ENCODE results near the gene MBTD1. TPM values are rescaled to one million over a fixed set of nuclear protein-coding genes. Genes with fewer than 3 reads are reported as not detected.
"Not testable (repeated sequence)": the region's sequence is repeated elsewhere in the genome, so short reads cannot be mapped to it uniquely, and the experiment has no call there.

The MBTD1 gene
- total and polyA plus RNA-seq, 9 donors, result 10.4 to 28.4 (median 16.4) TPM

DNA sequence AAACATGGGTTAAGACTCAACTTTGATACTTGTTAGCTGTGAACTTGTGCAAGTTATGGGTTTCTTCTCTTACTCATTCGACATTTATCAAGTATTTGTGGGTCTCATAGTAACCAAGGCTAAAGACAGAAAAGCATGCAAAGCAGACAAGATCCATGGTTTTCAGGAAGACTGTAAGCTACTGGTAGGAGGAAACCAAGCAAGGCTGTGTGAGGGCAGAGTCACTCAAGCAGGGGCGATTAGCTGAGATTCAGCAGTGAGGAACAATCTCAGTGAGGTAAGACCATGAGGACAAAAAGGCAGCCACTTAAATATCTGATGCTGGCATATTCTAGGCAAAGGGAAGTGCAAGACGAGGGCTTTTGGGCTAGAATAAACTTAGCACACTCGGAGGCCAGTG lies 29.5 kb downstream of the MBTD1 start:
- intact Hi-C loops (cut with DNase I), result no loop called here
- WGBS, 3 donors, result 61 to 72% (median 63%) methylated on average over 4 of the region's 4 CpGs
- TF ChIP-seq, protein P1, sequence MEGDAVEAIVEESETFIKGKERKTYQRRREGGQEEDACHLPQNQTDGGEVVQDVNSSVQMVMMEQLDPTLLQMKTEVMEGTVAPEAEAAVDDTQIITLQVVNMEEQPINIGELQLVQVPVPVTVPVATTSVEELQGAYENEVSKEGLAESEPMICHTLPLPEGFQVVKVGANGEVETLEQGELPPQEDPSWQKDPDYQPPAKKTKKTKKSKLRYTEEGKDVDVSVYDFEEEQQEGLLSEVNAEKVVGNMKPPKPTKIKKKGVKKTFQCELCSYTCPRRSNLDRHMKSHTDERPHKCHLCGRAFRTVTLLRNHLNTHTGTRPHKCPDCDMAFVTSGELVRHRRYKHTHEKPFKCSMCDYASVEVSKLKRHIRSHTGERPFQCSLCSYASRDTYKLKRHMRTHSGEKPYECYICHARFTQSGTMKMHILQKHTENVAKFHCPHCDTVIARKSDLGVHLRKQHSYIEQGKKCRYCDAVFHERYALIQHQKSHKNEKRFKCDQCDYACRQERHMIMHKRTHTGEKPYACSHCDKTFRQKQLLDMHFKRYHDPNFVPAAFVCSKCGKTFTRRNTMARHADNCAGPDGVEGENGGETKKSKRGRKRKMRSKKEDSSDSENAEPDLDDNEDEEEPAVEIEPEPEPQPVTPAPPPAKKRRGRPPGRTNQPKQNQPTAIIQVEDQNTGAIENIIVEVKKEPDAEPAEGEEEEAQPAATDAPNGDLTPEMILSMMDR (IDR thresholded peaks at IDR 0.05), result no peak
- TF ChIP-seq EP300 (IDR thresholded peaks at IDR 0.05), result no peak
- TF ChIP-seq POLR2A (IDR thresholded peaks at IDR 0.05), result no peak
- no peaks in the 10 kb centered on the region for H3K9me3 ChIP-seq
- DNase-seq, result no peak
- no peak overlapping the region for H3K27ac ChIP-seq
- H3K36me3 ChIP-seq, result no peaks in the 10 kb centered on the region
- H3K4me3 ChIP-seq, result no peak overlapping the region
- H3K27me3 ChIP-seq, result no peaks in the 10 kb centered on the region
- peaks cover 1% of the 10 kb centered on the region for H3K4me1 ChIP-seq (ENCODE audit: insufficient read depth)

DNA sequence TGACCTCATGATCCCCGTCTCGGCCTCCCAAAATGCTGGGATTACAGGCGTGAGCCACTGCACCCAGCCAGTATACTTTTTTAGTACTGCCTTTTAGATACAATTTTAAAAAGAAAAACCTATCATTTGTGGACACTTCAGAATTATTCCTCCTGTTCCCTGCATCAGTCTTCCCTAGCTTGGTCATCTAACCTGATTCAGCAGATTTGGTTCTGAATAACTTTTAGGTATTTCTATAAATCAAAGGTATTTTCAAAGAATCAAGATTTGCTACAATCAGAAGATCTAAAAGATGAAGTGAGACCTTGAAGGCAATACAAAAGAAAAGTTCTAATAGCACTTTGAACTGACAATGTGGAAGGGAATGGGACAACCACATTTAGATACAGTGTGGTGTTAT lies 30.0 kb downstream of the MBTD1 start:
- peaks cover 2% of the 10 kb centered on the region for H3K4me1 ChIP-seq (ENCODE audit: insufficient read depth)

DNA sequence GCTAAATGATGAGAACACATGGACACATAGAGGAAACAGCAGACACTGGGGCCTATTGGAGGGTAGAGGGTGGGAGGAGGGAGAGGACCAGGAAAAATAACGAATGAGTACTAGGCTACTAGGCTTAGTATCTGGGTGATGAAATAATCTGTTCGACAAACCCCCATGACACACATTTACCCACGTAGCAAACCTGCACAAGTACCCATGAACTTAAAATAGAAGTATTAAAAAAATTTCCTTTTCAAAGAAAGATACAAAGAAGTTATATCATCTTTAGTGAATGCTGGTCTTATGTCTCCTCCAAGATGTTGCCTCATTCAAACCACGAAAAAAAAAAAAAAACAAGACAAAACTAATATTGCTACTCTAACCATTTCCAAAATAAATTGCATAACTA lies 31.7 kb downstream of the MBTD1 start:
- TF ChIP-seq POLR2A (IDR thresholded peaks at IDR 0.05) (no peak), EP300 (IDR thresholded peaks at IDR 0.05) (no peak)
- TF ChIP-seq, protein P1 (IDR thresholded peaks at IDR 0.05), result no peak
- no peak for DNase-seq
- Histone ChIP-seq H3K4me1 (ENCODE audit: insufficient read depth) (peaks cover 4% of the 10 kb centered on the region), H3K9me3 (no peaks in the 10 kb centered on the region), H3K27me3 (no peaks in the 10 kb centered on the region), H3K27ac (no peak overlapping the region), H3K36me3 (no peaks in the 10 kb centered on the region), H3K4me3 (no peak overlapping the region)
- intact Hi-C loops (cut with DNase I), result no loop called here
- 46 to 62% (median 58%) methylated on average over 4 of the region's 4 CpGs for WGBS, 3 donors

More for the DNA sequence above, 30.0 kb downstream of the MBTD1 start:
- no peak for DNase-seq
- Histone ChIP-seq H3K4me3 (no peak overlapping the region), H3K27me3 (no peaks in the 10 kb centered on the region), H3K36me3 (no peaks in the 10 kb centered on the region), H3K9me3 (no peaks in the 10 kb centered on the region), H3K27ac (no peak overlapping the region)
- WGBS, 3 donors, result 97 to 100% (median 97%) methylated on average over 3 of the region's 3 CpGs
- intact Hi-C loops (cut with DNase I), result no loop called here
- TF ChIP-seq, protein P1 (IDR thresholded peaks at IDR 0.05), result no peak
- TF ChIP-seq EP300 (IDR thresholded peaks at IDR 0.05) (no peak), POLR2A (IDR thresholded peaks at IDR 0.05) (no peak)

DNA sequence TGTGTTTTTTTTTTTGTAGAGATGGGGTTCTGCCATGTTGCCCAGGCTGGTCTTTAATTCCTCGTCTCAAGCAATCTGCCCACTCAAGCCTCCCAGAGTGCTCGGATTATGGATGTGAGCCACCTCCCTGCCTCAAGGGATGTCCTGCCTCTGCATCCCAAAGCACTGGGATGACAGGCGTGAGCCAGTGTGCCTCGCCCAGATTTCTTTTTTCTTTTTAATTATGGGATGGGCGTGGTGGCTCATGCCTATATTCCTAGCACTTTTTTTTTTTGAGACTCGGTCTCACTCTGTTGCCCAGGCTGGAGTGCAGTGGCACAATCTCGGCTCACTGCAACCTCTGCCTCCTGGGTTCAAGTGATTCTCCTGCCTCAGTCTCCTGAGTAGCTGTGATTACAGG lies 34.3 kb downstream of the MBTD1 start:
- H3K27me3 ChIP-seq; intact Hi-C loops (cut with DNase I); H3K4me1 ChIP-seq (ENCODE audit: insufficient read depth); H3K36me3 ChIP-seq; H3K4me3 ChIP-seq; H3K9me3 ChIP-seq; DNase-seq; H3K27ac ChIP-seq: not testable (repeated sequence)
- 91 to 96% (median 94%) methylated on average over 7 of the region's 7 CpGs for WGBS, 3 donors

DNA sequence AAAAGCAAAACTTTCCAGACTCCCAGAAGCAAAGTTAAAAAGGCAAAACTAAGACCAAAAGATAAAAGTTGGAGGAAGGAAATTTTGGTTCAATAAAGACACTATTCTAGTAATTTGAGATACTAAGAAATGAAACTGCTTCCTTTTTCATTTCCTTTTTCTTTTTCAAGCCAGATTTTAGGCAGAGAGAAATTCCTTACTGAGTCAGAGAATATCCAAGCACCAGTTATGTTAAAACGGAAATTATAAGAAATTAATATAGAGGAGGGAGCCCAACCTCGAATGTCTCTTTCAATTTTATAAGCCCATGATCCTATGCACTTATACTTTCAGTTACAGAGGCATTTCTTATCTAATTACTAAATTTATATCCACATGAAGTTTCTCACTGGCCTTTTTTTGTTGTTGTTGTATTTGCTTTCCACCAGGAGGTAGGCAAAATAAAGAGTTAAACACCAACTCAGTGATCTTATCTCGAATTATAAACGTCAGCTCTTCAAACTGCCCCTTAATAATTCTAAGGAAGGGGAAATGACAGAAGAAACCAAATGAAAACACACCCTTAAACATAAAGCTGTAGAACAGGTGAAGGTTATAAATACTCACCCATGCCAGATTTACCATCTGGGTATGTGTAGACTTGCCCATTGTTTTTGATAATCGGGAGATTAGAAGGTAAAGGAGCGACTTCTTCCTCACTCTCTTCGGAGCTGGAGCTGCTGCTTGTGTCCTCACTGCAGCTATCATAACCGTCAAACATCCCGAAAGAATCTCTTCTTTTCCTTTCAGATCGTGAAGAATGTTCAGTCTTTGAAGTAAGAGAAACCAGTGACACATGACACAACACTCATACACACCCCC lies 35.2 kb downstream of the MBTD1 start:
- H3K4me3 ChIP-seq, result no peak overlapping the region
- no peak for TF ChIP-seq POLR2A (IDR thresholded peaks at IDR 0.05)
- no peaks in the 10 kb centered on the region for H3K27me3 ChIP-seq
- intact Hi-C loops (cut with DNase I), result no loop called here
- no peaks in the 10 kb centered on the region for H3K9me3 ChIP-seq
- H3K36me3 ChIP-seq, result no peaks in the 10 kb centered on the region
- WGBS, 3 donors, result 9 to 30% (median 9%) methylated on average over 10 of the region's 10 CpGs
- no peak overlapping the region for H3K27ac ChIP-seq
- peaks cover 3% of the 10 kb centered on the region for H3K4me1 ChIP-seq (ENCODE audit: insufficient read depth)
- DNase-seq, result no peak
